IPS DF 6.9 (cell line): ENCODE results near the gene LRRC74A.
A peak's percentile ranks its signal among the peaks of the same experiment; 100 is the strongest.

Source experiments
- DNase-seq: peaks from one replicate; pipeline ENCODE4 v3.0.0-alpha.2; 2013; ENCODE audit warnings: low read depth, low spot score
- H3K27ac ChIP-seq: one replicate; pipeline ENCODE4 v1.5.1; 2013; ENCODE audit warnings: low read length, control low read depth
- H3K27me3 ChIP-seq: 2 replicates; pipeline ENCODE4 v1.6.1; 2013; ENCODE audit warnings: mild to moderate bottlenecking, low read length; ENCODE audit not compliant: control insufficient read depth, insufficient read depth
- H3K36me3 ChIP-seq: 2 replicates; pipeline ENCODE4 v1.6.1; 2013; ENCODE audit warnings: low read length; ENCODE audit not compliant: control insufficient read depth, insufficient read depth
- H3K4me1 ChIP-seq: 2 replicates; pipeline ENCODE4 v1.6.1; 2013; ENCODE audit warnings: low read length; ENCODE audit not compliant: control insufficient read depth, insufficient read depth
- H3K4me3 ChIP-seq: 2 replicates; pipeline ENCODE4 v1.5.1; 2013; ENCODE audit warnings: mild to moderate bottlenecking, low read length
- H3K9me3 ChIP-seq: 2 replicates; pipeline ENCODE4 v1.6.1; 2013; ENCODE audit warnings: low read length, inconsistent platforms; ENCODE audit not compliant: control insufficient read depth, insufficient read depth
- WGBS: extraction: QIAGEN DNeasy Blood & Tissue Kit; methylation state at CpG from one replicate; pipeline ENCODE4 v1.1.7; 2013; ENCODE audit warnings: mixed read lengths, missing lambda C conversion rate; ENCODE audit not compliant: insufficient read length, insufficient coverage; 5-methylcytosine and 5-hydroxymethylcytosine counted together

The LRRC74A gene

GRCh38 chr14:76782115-76782884 lies 43.9 kb upstream of the LRRC74A start:
- H3K36me3 ChIP-seq, result no peaks in the 10 kb centered on the region; the same call in 1 of the 2 replicates
- H3K27ac ChIP-seq, result no peak overlapping the region

DNA sequence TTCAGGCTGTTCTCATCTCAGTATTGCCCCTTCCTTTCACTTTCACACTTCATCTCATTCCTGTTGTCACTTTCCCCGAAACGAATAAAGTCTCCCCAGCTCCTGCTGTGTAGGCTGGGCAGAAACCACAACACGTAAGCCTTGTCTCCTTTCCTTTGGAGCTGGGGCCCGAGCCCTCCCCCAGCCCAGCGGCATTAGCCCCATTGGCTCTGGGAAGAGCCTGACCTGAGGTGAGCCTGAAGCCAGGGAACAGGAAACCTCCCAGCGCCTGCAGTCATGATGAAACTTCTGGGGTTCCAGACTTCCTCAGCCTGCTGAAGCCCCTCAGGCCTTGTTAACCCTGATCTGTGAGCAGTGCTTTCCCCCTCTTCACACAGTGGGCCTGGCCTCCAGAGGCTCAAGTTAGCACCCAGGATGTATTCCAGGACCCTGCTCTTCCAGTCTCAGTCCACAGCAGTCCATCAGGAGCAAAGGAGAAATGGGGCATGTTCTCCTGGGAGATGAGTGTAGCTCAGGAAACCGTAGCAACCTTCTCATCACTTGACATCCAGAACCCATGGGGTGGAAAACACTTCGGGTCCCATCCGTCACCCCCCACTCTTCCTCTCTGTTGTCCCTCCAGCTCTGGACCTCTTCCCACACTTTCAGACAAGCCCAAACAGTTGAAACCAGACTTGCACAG lies 43.2 kb upstream of the LRRC74A start:
- H3K4me1 ChIP-seq, result no peaks in the 10 kb centered on the region
- H3K27me3 ChIP-seq, result no peaks in the 10 kb centered on the region
- H3K4me3 ChIP-seq, result no peak overlapping the region
- no CpG with 5 or more reads among the region's 9 CpGs for WGBS
- no peak for DNase-seq
- peaks cover 5% of the 10 kb centered on the region; the same call in 1 of the 2 replicates for H3K36me3 ChIP-seq
- H3K9me3 ChIP-seq, result no peaks in the 10 kb centered on the region
- H3K27ac ChIP-seq, result no peak overlapping the region

More at GRCh38 chr14:76782115-76782884, 43.9 kb upstream of the LRRC74A start:
- no CpG with 5 or more reads among the region's 10 CpGs for WGBS
- no peaks in the 10 kb centered on the region for H3K9me3 ChIP-seq
- no peak overlapping the region for H3K4me3 ChIP-seq
- H3K27me3 ChIP-seq, result no peaks in the 10 kb centered on the region
- DNase-seq, result no peak
- H3K4me1 ChIP-seq, result no peaks in the 10 kb centered on the region

DNA sequence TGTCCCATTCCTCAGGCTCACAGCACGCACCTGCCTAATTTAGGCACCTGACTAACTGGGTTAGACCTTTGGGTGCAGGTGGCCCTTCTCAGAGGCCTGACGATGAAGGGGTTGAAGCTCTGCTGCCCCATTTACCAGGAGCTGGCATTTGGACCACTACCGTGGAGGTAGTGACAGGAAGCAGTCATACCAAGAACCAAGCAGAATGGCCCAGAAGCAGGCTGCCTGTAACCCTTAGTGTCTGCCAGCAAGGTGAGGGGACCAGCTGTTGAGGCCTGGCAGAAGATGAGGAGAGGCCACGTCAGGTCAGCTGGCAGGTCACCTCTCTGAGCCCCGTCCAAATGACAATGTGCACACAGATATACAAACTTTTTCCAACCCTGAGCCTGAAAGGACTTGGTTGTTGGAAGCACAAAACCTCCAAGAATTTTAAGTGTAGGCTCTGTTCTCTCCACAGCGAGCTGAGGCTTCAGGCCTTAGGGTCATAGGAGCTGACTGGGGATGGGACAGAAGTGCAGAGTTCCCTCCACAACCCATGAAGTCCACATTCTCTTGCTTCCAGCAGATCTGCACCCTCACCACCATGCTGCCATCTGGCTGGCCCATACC lies 41.8 kb upstream of the LRRC74A start:
- DNase-seq, result no peak
- Histone ChIP-seq H3K27ac (no peak overlapping the region), H3K36me3 (peaks cover 13% of the 10 kb centered on the region; the same call in 1 of the 2 replicates), H3K4me3 (no peak overlapping the region), H3K9me3 (no peaks in the 10 kb centered on the region), H3K27me3 (no peaks in the 10 kb centered on the region), H3K4me1 (no peaks in the 10 kb centered on the region)
- no CpG with 5 or more reads among the region's 6 CpGs for WGBS

DNA sequence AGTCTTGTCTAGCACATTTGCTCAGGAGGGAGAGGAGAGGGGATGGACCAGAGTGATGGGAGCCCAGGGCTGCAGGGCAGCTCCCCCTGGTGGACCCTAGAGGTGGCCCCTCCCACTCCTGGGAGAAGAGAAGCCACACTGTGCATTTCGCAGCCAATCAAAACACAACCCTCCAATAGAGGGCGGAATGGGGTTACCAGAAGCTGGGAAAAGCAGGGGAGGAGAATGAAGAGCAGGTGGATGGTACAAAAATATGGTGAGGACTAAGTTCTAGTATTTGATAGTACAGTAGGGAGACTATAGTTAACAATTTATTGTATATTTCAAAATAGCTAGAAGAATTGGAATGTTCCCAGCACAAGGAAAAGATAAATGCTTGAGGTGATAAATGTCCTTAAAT lies 41.3 kb upstream of the LRRC74A start:
- peak; percentile 72 for DNase-seq
- Histone ChIP-seq H3K36me3 (peaks cover 13% of the 10 kb centered on the region; the same call in 1 of the 2 replicates), H3K27me3 (no peaks in the 10 kb centered on the region), H3K9me3 (no peaks in the 10 kb centered on the region), H3K27ac (no peak overlapping the region), H3K4me1 (no peaks in the 10 kb centered on the region), H3K4me3 (no peak overlapping the region)
- no CpG with 5 or more reads among the region's 2 CpGs for WGBS

DNA sequence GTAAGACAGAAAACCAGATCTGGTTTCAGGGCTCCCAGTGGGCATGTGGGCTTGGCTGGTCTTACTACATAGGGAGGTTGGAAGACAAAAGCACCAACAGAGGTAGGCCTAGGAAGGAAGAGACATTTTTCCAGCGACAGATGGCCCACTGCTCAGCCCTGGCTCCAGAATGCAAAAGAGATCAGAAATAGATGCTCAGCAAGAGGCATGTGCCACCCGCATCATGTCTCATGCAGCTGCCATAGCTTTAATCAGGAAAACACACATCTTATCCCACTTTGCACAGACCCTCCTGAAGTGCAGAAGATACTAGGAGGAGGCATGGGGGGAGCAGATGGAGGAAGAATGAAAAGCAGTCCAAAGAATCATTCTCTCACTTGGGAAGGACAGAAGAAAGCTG lies 39.6 kb upstream of the LRRC74A start:
- no CpG with 5 or more reads among the region's 2 CpGs for WGBS
- Histone ChIP-seq H3K27me3 (no peaks in the 10 kb centered on the region), H3K4me1 (no peaks in the 10 kb centered on the region), H3K4me3 (no peak overlapping the region), H3K27ac (no peak overlapping the region), H3K36me3 (peaks cover 24% of the 10 kb centered on the region; the same call in 1 of the 2 replicates), H3K9me3 (no peaks in the 10 kb centered on the region)
- no peak for DNase-seq

GRCh38 chr14:76792422-76792821 lies 33.8 kb upstream of the LRRC74A start:
- no peak for DNase-seq
- Histone ChIP-seq H3K9me3 (no peaks in the 10 kb centered on the region), H3K36me3 (peaks cover 24% of the 10 kb centered on the region; the same call in 1 of the 2 replicates), H3K27ac (no peak overlapping the region), H3K4me3 (no peak overlapping the region), H3K4me1 (no peaks in the 10 kb centered on the region), H3K27me3 (no peaks in the 10 kb centered on the region)
- no CpG with 5 or more reads among the region's 2 CpGs for WGBS

DNA sequence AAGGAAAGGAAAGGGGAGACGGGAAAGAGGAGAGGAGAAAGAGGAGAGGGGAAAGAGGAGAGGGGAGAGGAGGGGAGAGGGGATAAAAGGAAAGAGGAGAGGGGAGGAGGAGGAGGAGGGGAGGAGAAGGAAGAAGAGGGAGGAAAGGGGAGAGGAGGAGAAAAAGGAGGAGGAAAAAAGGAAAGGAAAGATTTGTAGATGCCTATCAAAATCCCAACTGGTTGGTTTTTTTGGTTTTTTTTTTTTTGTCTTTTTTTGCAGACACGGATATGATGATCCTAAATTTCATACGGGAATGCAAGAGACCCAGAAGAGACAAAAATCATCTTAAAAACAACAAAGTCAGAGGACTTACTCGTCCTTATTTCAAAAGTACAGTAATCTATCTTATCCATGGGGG lies 32.9 kb upstream of the LRRC74A start:
- peaks cover 18% of the 10 kb centered on the region; the same call in 1 of the 2 replicates for H3K36me3 ChIP-seq
- no peak for DNase-seq
- WGBS, result no CpG with 5 or more reads among the region's 4 CpGs
- H3K9me3 ChIP-seq, result no peaks in the 10 kb centered on the region
- no peak overlapping the region for H3K27ac ChIP-seq
- H3K27me3 ChIP-seq, result no peaks in the 10 kb centered on the region
- no peaks in the 10 kb centered on the region for H3K4me1 ChIP-seq
- no peak overlapping the region for H3K4me3 ChIP-seq

DNA sequence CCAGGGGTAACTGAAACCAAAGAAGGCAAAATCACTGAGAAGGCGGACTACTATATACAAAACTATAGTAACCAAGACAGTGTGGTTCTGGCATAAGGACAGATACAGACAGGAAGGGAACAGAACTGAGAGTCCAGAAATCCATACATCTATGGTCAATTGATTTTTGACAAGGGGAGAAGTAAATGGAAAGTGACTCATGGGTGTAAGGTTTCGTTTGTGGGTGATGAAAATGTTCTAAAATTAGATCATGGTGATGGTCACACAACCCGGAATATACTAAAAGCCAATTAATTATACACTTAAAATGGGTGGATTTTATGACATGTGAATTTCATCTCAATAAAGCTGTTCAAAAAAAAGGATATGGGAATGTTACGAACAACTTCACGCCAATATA lies 32.3 kb upstream of the LRRC74A start:
- H3K4me3 ChIP-seq, result no peak overlapping the region
- H3K27ac ChIP-seq, result no peak overlapping the region
- H3K4me1 ChIP-seq, result no peaks in the 10 kb centered on the region
- H3K36me3 ChIP-seq, result peaks cover 15% of the 10 kb centered on the region; the same call in 1 of the 2 replicates
- DNase-seq, result no peak
- H3K9me3 ChIP-seq, result no peaks in the 10 kb centered on the region
- whole genome bisulfite sequencing, result no CpG with 5 or more reads among the region's 5 CpGs
- no peaks in the 10 kb centered on the region for H3K27me3 ChIP-seq

GRCh38 chr14:76806446-76806845 lies 19.8 kb upstream of the LRRC74A start:
- Histone ChIP-seq H3K9me3 (no peaks in the 10 kb centered on the region), H3K4me3 (no peak overlapping the region), H3K4me1 (no peaks in the 10 kb centered on the region), H3K27ac (no peak overlapping the region), H3K36me3 (peaks cover 23% of the 10 kb centered on the region; the same call in 1 of the 2 replicates), H3K27me3 (no peaks in the 10 kb centered on the region)
- WGBS, result no CpG with 5 or more reads among the region's 12 CpGs
- no peak for DNase-seq

- no peak overlapping the region for H3K4me3 ChIP-seq
- H3K27me3 ChIP-seq, result no peaks in the 10 kb centered on the region
- H3K4me1 ChIP-seq, result no peaks in the 10 kb centered on the region
- H3K36me3 ChIP-seq, result peaks cover 23% of the 10 kb centered on the region; the same call in 1 of the 2 replicates
- H3K9me3 ChIP-seq, result no peaks in the 10 kb centered on the region
- DNase-seq, result no peak
- no CpG with 5 or more reads among the region's 1 CpG for WGBS
- H3K27ac ChIP-seq, result no peak overlapping the region
Observed at GRCh38 chr14:76808011-76808410, 18.2 kb upstream of the LRRC74A start.
